Esophagus muscularis mucosa (tissue), 3 donors: ENCODE data around the gene RAPH1.

Source experiments
- CTCF ChIP-seq, 3 experiments: fragments of 200-600 bp in 2 of 3; fragments of 450-650 bp in 1 of 3; sonication (generic) in 2 of 3; IDR thresholded peaks; one replicate each; pipeline ENCODE4 v1.5.1; 2017 to 2019; ENCODE audit warnings: antibody characterized with exemption in 3 of 3, mild to moderate bottlenecking in 2 of 3, moderate library complexity in 1 of 3
- POLR2A ChIP-seq: fragments of 450-650 bp; IDR thresholded peaks from one replicate; pipeline ENCODE4 v1.6.1; 2017; ENCODE audit warnings: antibody characterized with exemption, moderate library complexity, mild to moderate bottlenecking, low read depth
- POLR2AphosphoS5 ChIP-seq, 2 donors: sonication (generic); formaldehyde crosslinking; IDR thresholded peaks; one replicate each; pipeline ENCODE4 v1.6.1; 2017; ENCODE audit warnings: antibody characterized with exemption in 2 of 2

GRCh38 chr2:203451689-203452088, 83.4 kb downstream of the RAPH1 start:
- TF ChIP-seq CTCF (IDR thresholded peaks at IDR 0.05) (no peak), POLR2AphosphoS5 (IDR thresholded peaks at IDR 0.05) (no peak), POLR2A (no peak)
